ENCODE data around the gene ENOPH1. TPM values are rescaled to one million over a fixed set of nuclear protein-coding genes. Genes with fewer than 3 reads are reported as not detected.
A peak's percentile ranks its signal among the peaks of the same experiment; 100 is the strongest.
"Not testable (repeated sequence)": the region's sequence is repeated elsewhere in the genome, so short reads cannot be mapped to it uniquely, and the experiment has no call there.

ENOPH1 gene
- polyA plus RNA-seq, 1 donor = 44.7 TPM

- H3K27ac ChIP-seq (ENCODE audit: low read length) = no peak overlapping the region
- peak; percentile 64 to 80 for DNase-seq
- H3K36me3 ChIP-seq (ENCODE audit: control insufficient read depth, insufficient read depth, low read length) = peaks cover 26% of the 10 kb centered on the region
- no CpG with 5 or more reads among the region's 7 CpGs for WGBS (ENCODE audit: insufficient coverage, low lambda C conversion rate)
- H3K4me3 ChIP-seq (ENCODE audit: low read length) = no peak overlapping the region
- no peaks in the 10 kb centered on the region for H3K4me1 ChIP-seq (ENCODE audit: control insufficient read depth, insufficient read depth, low read length)
- no peaks in the 10 kb centered on the region for H3K27me3 ChIP-seq (ENCODE audit: control insufficient read depth, insufficient read depth, low read length)
- no peaks in the 10 kb centered on the region for H3K9me3 ChIP-seq (ENCODE audit: control insufficient read depth, low read depth, low read length)
Observed at GRCh38 chr4:82462415-82462831, 32.0 kb downstream of the ENOPH1 start.

DNA sequence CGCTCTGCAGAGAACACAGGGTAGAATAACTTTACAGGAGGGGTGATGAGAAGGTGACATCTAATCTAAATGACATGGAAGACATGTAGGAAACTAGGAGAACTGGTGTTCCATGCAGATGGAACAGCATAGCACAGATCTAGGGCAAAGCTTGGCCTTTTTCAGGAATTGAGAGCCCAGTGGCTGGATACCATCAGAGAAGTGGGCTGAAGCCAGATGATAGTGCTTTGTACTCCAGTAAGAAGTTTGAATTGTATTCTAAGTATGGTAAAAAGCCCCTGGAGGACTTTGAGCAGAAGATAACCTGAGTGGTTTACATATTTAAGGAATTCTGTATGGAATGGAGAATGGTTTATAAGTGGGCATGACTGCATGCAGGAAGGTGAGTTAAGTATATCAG is 32.8 kb downstream of the ENOPH1 start:
- no peak for DNase-seq
- WGBS (ENCODE audit: insufficient coverage, low lambda C conversion rate) = no CpG with 5 or more reads among the region's 1 CpG
- H3K27ac ChIP-seq (ENCODE audit: low read length) = no peak overlapping the region
- H3K27me3 ChIP-seq (ENCODE audit: control insufficient read depth, insufficient read depth, low read length) = no peaks in the 10 kb centered on the region
- H3K9me3 ChIP-seq (ENCODE audit: control insufficient read depth, low read depth, low read length) = no peaks in the 10 kb centered on the region
- no peaks in the 10 kb centered on the region for H3K4me1 ChIP-seq (ENCODE audit: control insufficient read depth, insufficient read depth, low read length)
- H3K36me3 ChIP-seq (ENCODE audit: control insufficient read depth, insufficient read depth, low read length) = peaks cover 20% of the 10 kb centered on the region
- H3K4me3 ChIP-seq (ENCODE audit: low read length) = no peak overlapping the region

DNA sequence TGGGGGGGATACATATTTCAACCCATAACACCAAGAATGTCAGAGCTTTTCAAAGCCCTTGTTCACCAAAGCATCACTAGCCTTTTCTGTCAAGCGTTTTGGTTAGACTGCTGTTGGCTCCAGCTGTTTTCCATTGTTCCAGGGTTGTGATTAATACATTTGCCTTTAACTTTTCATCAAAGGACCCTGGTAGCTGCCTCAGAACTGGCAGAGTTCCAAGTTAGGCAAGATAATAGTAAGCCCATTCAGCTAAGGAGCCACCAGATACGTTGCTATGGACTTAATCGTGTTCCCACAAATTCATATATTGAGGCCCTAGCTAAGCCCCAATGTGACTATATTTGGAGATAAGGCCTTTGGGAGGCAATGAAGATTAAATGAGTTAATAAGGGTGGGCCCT is 37.1 kb downstream of the ENOPH1 start:
- no CpG with 5 or more reads among the region's 3 CpGs for WGBS (ENCODE audit: insufficient coverage, low lambda C conversion rate)
- Histone ChIP-seq H3K4me1 (ENCODE audit: control insufficient read depth, insufficient read depth, low read length) (no peaks in the 10 kb centered on the region), H3K27ac (ENCODE audit: low read length) (no peak overlapping the region), H3K27me3 (ENCODE audit: control insufficient read depth, insufficient read depth, low read length) (no peaks in the 10 kb centered on the region), H3K36me3 (ENCODE audit: control insufficient read depth, insufficient read depth, low read length) (peaks cover 3% of the 10 kb centered on the region), H3K4me3 (ENCODE audit: low read length) (no peak overlapping the region), H3K9me3 (ENCODE audit: control insufficient read depth, low read depth, low read length) (no peaks in the 10 kb centered on the region)
- DNase-seq = no peak

- no peaks in the 10 kb centered on the region for H3K36me3 ChIP-seq (ENCODE audit: control insufficient read depth, insufficient read depth, low read length)
- no peaks in the 10 kb centered on the region for H3K4me1 ChIP-seq (ENCODE audit: control insufficient read depth, insufficient read depth, low read length)
- no peaks in the 10 kb centered on the region for H3K27me3 ChIP-seq (ENCODE audit: control insufficient read depth, insufficient read depth, low read length)
- H3K4me3 ChIP-seq (ENCODE audit: low read length) = no peak overlapping the region
- no peaks in the 10 kb centered on the region for H3K9me3 ChIP-seq (ENCODE audit: control insufficient read depth, low read depth, low read length)
- no CpG with 5 or more reads among the region's 2 CpGs for WGBS (ENCODE audit: insufficient coverage, low lambda C conversion rate)
- no peak overlapping the region for H3K27ac ChIP-seq (ENCODE audit: low read length)
- DNase-seq = peak in 1 of 2 donors; percentile 29
Observed at GRCh38 chr4:82469791-82470345, 39.5 kb downstream of the ENOPH1 start.

DNA sequence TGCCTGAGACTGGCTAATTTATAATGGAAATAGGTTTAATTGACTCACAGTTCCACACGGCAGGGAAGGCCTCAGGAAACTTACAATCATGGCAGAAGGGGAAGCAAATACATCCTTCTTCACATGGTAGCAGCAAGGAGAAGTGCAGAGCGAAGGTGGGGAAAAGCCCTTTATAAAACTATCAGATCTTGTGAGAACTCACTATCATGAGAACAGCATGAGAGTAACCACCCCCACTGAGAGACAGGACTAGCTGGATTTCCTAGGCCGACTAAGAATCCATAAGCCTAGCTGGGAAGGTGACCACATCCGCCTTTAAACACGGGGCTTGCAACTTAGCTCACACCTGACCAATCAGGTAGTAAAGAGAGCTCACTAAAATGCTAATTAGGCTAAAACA is 42.7 kb downstream of the ENOPH1 start:
- no CpG with 5 or more reads among the region's 5 CpGs for WGBS (ENCODE audit: insufficient coverage, low lambda C conversion rate)
- H3K27ac ChIP-seq (ENCODE audit: low read length) = not testable (repeated sequence)

DNA sequence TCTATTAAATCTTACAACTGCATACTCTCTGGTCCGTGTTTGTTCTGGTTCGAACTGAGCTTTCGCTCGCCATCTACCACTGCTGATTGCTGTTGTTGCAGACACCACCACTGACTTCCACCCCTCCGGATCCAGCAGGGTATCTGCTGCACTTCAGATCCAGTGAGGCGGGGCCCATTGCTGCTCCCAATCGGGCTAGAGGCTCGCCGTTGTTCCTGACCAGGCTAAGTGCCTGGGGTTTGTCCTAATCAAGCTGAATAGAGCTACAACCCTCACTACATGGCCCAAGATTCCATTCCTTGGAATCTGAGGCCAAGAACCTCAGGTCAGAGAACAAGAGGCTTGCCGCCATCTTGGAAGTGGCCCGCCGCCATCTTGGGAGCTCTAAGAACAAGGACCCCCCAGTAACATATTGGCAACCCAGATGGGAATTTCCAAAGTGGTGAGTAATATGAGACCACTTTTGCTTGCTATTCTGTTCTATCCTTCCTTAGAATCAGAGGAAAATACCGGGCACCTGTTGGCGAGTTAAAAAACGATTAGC is 43.3 kb downstream of the ENOPH1 start:
- no CpG with 5 or more reads among the region's 15 CpGs for WGBS (ENCODE audit: insufficient coverage, low lambda C conversion rate)

More for the DNA sequence above, 42.7 kb downstream of the ENOPH1 start:
- not testable (repeated sequence) for H3K4me1 ChIP-seq (ENCODE audit: control insufficient read depth, insufficient read depth, low read length); H3K4me3 ChIP-seq (ENCODE audit: low read length); H3K36me3 ChIP-seq (ENCODE audit: control insufficient read depth, insufficient read depth, low read length); H3K9me3 ChIP-seq (ENCODE audit: control insufficient read depth, low read depth, low read length); H3K27me3 ChIP-seq (ENCODE audit: control insufficient read depth, insufficient read depth, low read length); DNase-seq

GRCh38 chr4:82475931-82476330 is 45.5 kb downstream of the ENOPH1 start:
- H3K4me3 ChIP-seq (ENCODE audit: low read length); DNase-seq; H3K9me3 ChIP-seq (ENCODE audit: control insufficient read depth, low read depth, low read length); H3K27ac ChIP-seq (ENCODE audit: low read length); H3K36me3 ChIP-seq (ENCODE audit: control insufficient read depth, insufficient read depth, low read length); H3K27me3 ChIP-seq (ENCODE audit: control insufficient read depth, insufficient read depth, low read length); H3K4me1 ChIP-seq (ENCODE audit: control insufficient read depth, insufficient read depth, low read length): not testable (repeated sequence)
- no CpG with 5 or more reads among the region's 7 CpGs for WGBS (ENCODE audit: insufficient coverage, low lambda C conversion rate)

More for the DNA sequence above, 43.3 kb downstream of the ENOPH1 start:
- Histone ChIP-seq H3K27ac (ENCODE audit: low read length) (no peak overlapping the region), H3K27me3 (ENCODE audit: control insufficient read depth, insufficient read depth, low read length) (no peaks in the 10 kb centered on the region), H3K9me3 (ENCODE audit: control insufficient read depth, low read depth, low read length) (no peaks in the 10 kb centered on the region), H3K4me1 (ENCODE audit: control insufficient read depth, insufficient read depth, low read length) (peaks cover 5% of the 10 kb centered on the region), H3K36me3 (ENCODE audit: control insufficient read depth, insufficient read depth, low read length) (no peaks in the 10 kb centered on the region), H3K4me3 (ENCODE audit: low read length) (no peak overlapping the region)
- no peak for DNase-seq

DNA sequence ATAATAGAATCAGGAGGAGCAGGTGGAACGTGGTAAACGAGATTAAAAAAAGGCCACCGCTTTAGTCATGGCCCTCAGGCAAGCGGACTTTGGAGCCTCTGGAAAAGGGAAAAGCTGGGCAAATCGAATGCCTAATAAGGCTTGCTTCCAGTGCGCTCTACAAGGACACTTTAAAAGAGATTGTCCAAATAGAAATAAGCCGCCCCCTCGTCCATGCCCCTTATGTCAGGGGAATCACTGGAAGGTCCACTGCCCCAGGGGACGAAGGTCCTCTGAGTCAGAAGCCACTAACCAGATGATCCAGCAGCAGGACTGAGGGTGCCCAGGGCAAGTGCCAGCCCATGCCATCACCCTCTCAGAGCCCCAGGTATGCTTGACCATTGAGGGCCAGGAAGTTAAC is 47.1 kb downstream of the ENOPH1 start:
- H3K4me3 ChIP-seq (ENCODE audit: low read length); H3K27ac ChIP-seq (ENCODE audit: low read length); H3K9me3 ChIP-seq (ENCODE audit: control insufficient read depth, low read depth, low read length); H3K27me3 ChIP-seq (ENCODE audit: control insufficient read depth, insufficient read depth, low read length); H3K4me1 ChIP-seq (ENCODE audit: control insufficient read depth, insufficient read depth, low read length); H3K36me3 ChIP-seq (ENCODE audit: control insufficient read depth, insufficient read depth, low read length): not testable (repeated sequence)
- peak; percentile 13 to 60 for DNase-seq
- no CpG with 5 or more reads among the region's 9 CpGs for WGBS (ENCODE audit: insufficient coverage, low lambda C conversion rate)

DNA sequence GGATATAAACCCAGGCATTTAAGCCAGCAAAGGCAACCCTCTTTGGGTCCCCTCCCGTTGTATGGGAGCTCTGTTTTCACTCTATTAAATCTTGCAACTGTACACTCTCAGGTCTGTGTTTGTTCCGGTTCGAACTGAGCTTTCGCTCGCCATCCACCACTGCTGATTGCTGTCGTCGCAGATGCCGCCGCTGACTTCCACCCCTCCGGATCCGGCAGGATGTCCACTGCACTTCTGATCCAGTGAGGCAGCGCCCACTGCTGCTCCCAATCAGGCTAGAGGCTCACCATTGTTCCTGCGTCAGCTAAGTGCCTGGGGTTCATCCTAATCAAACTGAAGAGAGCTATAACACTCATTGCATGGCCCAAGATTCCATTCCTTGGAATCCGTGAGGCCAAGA is 49.2 kb downstream of the ENOPH1 start:
- no peak for DNase-seq
- Histone ChIP-seq H3K9me3 (ENCODE audit: control insufficient read depth, low read depth, low read length) (no peaks in the 10 kb centered on the region), H3K4me3 (ENCODE audit: low read length) (no peak overlapping the region), H3K4me1 (ENCODE audit: control insufficient read depth, insufficient read depth, low read length) (peaks cover 8% of the 10 kb centered on the region), H3K36me3 (ENCODE audit: control insufficient read depth, insufficient read depth, low read length) (no peaks in the 10 kb centered on the region), H3K27ac (ENCODE audit: low read length) (no peak overlapping the region), H3K27me3 (ENCODE audit: control insufficient read depth, insufficient read depth, low read length) (no peaks in the 10 kb centered on the region)
- WGBS (ENCODE audit: insufficient coverage, low lambda C conversion rate) = no CpG with 5 or more reads among the region's 14 CpGs

DNA sequence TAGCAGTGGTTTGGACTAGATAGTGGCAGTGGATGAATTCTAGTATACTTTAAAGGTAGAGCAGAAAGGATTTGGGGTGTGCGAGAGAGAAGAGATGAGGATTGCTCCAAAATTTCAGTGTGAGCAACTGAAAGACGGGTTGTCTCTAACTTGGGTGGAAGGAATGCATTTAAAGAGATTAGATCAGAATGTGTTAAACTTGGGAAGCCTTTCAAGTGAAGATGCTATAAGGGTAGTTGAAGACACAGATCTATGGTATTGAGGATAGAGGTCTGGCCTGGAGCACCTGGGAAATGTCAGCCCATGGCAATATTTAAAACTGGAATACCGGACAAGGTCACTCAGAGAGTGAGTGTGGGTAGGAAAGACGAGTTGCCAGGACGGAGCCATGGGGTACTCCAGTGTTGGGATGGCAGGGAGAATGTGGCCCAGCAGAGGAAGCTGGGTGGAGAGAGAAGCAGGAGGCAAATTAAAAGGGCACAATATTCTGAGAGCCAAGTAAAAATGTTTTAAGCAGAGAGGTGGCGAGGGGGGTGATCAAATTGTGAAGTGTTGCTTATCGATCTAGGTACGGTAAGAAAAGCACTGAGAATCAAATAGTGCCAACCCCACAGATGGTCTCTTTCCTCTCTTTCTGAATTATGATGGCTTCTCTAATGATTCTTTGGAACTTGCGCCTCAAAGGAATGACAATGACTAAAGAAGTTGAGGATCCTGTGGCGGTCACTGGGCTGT is 50.5 kb downstream of the ENOPH1 start:
- Histone ChIP-seq H3K27me3 (ENCODE audit: control insufficient read depth, insufficient read depth, low read length) (no peaks in the 10 kb centered on the region), H3K4me3 (ENCODE audit: low read length) (no peak overlapping the region), H3K9me3 (ENCODE audit: control insufficient read depth, low read depth, low read length) (no peaks in the 10 kb centered on the region), H3K27ac (ENCODE audit: low read length) (no peak overlapping the region), H3K4me1 (ENCODE audit: control insufficient read depth, insufficient read depth, low read length) (peaks cover 8% of the 10 kb centered on the region), H3K36me3 (ENCODE audit: control insufficient read depth, insufficient read depth, low read length) (no peaks in the 10 kb centered on the region)
- no peak for DNase-seq
- WGBS (ENCODE audit: insufficient coverage, low lambda C conversion rate) = 100% methylated on average over 3 of the region's 10 CpGs

DNA sequence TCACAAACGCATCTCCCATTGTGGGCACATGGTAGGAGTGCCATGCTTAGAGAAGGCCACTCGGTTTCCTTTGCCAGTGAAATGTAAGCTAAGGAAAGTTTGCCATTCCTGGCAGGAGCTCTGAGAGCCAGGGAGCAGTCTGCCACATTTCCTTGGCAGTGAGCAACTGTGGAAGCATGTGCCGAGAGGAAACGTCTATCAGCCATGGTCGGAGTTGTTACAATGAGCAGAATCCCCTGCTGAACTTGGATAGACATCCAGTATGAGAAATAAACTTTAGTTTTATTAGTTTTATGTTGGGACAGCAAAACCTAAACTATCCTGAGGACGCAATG is 51.1 kb downstream of the ENOPH1 start:
- peaks cover 8% of the 10 kb centered on the region for H3K4me1 ChIP-seq (ENCODE audit: control insufficient read depth, insufficient read depth, low read length)
- H3K36me3 ChIP-seq (ENCODE audit: control insufficient read depth, insufficient read depth, low read length) = no peaks in the 10 kb centered on the region
- H3K9me3 ChIP-seq (ENCODE audit: control insufficient read depth, low read depth, low read length) = no peaks in the 10 kb centered on the region
- 67% methylated on average over 1 of the region's 6 CpGs for WGBS (ENCODE audit: insufficient coverage, low lambda C conversion rate)
- H3K27ac ChIP-seq (ENCODE audit: low read length) = no peak overlapping the region
- no peak overlapping the region for H3K4me3 ChIP-seq (ENCODE audit: low read length)
- DNase-seq = no peak
- H3K27me3 ChIP-seq (ENCODE audit: control insufficient read depth, insufficient read depth, low read length) = no peaks in the 10 kb centered on the region

Data from large intestine (tissue), 3 donors.